Measurements from ENCODE around the gene DMRT2.

The DMRT2 gene

GRCh38 chr9:1050125-1050895, at the start of gene DMRT2:
DMRT2 (plus strand) TSS chr9:1050357; CDS start chr9:1051614, 1,257 bp downstream.
- H3K27ac ChIP-seq: no peak within 1 kb of the TSS
- no peak for TF ChIP-seq CTCF (conservative IDR thresholded peaks at IDR 0.05; ENCODE audit: low read depth)
- peak; percentile 77 for DNase-seq (ENCODE audit: low spot score)
- CTCF ChIA-PET: no interaction called here
- POLR2A ChIA-PET (ENCODE audit: low non-redundant PET): no interaction called here

GRCh38 chr9:1001838-1002237, 48.3 kb upstream of the DMRT2 start:
- CTCF ChIA-PET: interaction anchor here (0.6 kb wide), 2 partner anchors 35 to 109 kb away, joined by 3 to 4 read pairs; no protein-coding TSS in a partner anchor
- TF ChIP-seq CTCF (conservative IDR thresholded peaks at IDR 0.05; ENCODE audit: low read depth): no peak

GRCh38 chr9:1002678-1003077, 47.5 kb upstream of the DMRT2 start:
- ChIA-PET POLR2A (ENCODE audit: low non-redundant PET) (interaction anchor here (0.6 kb wide), 1 partner anchor 604 kb away, joined by 5 read pairs; no protein-coding TSS in a partner anchor), CTCF (no interaction called here)
- no peak overlapping the region for H3K27ac ChIP-seq
- TF ChIP-seq CTCF (conservative IDR thresholded peaks at IDR 0.05; ENCODE audit: low read depth): no peak
- no peak for DNase-seq (ENCODE audit: low spot score)

More at GRCh38 chr9:1001838-1002237, 48.3 kb upstream of the DMRT2 start:
- POLR2A ChIA-PET (ENCODE audit: low non-redundant PET): no interaction called here
- DNase-seq (ENCODE audit: low spot score): no peak
- no peak overlapping the region for H3K27ac ChIP-seq

GRCh38 chr9:1005043-1005667, 45.0 kb upstream of the DMRT2 start:
- ChIA-PET CTCF (interaction anchor here (0.6 to 1.7 kb wide), 9 partner anchors 97 to 998 kb away, joined by 3 to 15 read pairs (median 3); no protein-coding TSS in a partner anchor), POLR2A (ENCODE audit: low non-redundant PET) (no interaction called here)
- DNase-seq (ENCODE audit: low spot score): peak; percentile 31
- peak; percentile 71 for TF ChIP-seq CTCF (conservative IDR thresholded peaks at IDR 0.05; ENCODE audit: low read depth)
- no peak overlapping the region for H3K27ac ChIP-seq

- ChIA-PET POLR2A (ENCODE audit: low non-redundant PET) (no interaction called here), CTCF (no interaction called here)
- no peak for DNase-seq (ENCODE audit: low spot score)
- no peak overlapping the region for H3K27ac ChIP-seq
- TF ChIP-seq CTCF (conservative IDR thresholded peaks at IDR 0.05; ENCODE audit: low read depth): no peak
These were observed 42.8 kb upstream of the DMRT2 start for GRCh38 chr9:1007312-1007711.

GRCh38 chr9:1008216-1008615, 41.9 kb upstream of the DMRT2 start:
- H3K27ac ChIP-seq: no peak overlapping the region
- ChIA-PET POLR2A (ENCODE audit: low non-redundant PET) (no interaction called here), CTCF (interaction anchor here (0.6 to 0.7 kb wide), 2 partner anchors 592 to 697 kb away, joined by 3 to 4 read pairs; no protein-coding TSS in a partner anchor)
- no peak for TF ChIP-seq CTCF (conservative IDR thresholded peaks at IDR 0.05; ENCODE audit: low read depth)
- no peak for DNase-seq (ENCODE audit: low spot score)

Data from RWPE1 (cell line).